Measurements from ENCODE around the gene CLCN3.

The CLCN3 gene

GRCh38 chr4:169593050-169593560 lies 27.3 kb upstream of the CLCN3 start:
- Histone ChIP-seq H3K9me3 (ENCODE audit: insufficient read depth, low read length) (no peaks in the 10 kb centered on the region), H3K27me3 (ENCODE audit: insufficient read depth, insufficient read length) (no peaks in the 10 kb centered on the region), H3K4me1 (ENCODE audit: insufficient read depth, insufficient read length) (no peaks in the 10 kb centered on the region), H3K4me3 (ENCODE audit: insufficient read length, low read depth) (no peak overlapping the region), H3K36me3 (ENCODE audit: insufficient read depth, insufficient read length, low read length) (peaks cover 14% of the 10 kb centered on the region), H3K9ac (ENCODE audit: insufficient read length, low read depth) (no peak overlapping the region)
- DNase-seq (ENCODE audit: low read depth, low spot score), result no peak
- no peak for TF ChIP-seq YY1 (IDR thresholded peaks at IDR 0.05; ENCODE audit: insufficient read depth, insufficient read length)
- no peak for TF ChIP-seq ZNF274 (IDR thresholded peaks at IDR 0.05; ENCODE audit: low read depth, low read length)
- TF ChIP-seq SUZ12 (IDR thresholded peaks at IDR 0.05; ENCODE audit: extremely low read depth, insufficient read depth, insufficient read length), result no peak

GRCh38 chr4:169594560-169595195 lies 25.7 kb upstream of the CLCN3 start:
- H3K36me3 ChIP-seq (ENCODE audit: insufficient read depth, insufficient read length, low read length), result peaks cover 11% of the 10 kb centered on the region
- no peaks in the 10 kb centered on the region for H3K9me3 ChIP-seq (ENCODE audit: insufficient read depth, low read length)
- H3K4me1 ChIP-seq (ENCODE audit: insufficient read depth, insufficient read length), result no peaks in the 10 kb centered on the region
- no peak for TF ChIP-seq YY1 (IDR thresholded peaks at IDR 0.05; ENCODE audit: insufficient read depth, insufficient read length)
- no peak for TF ChIP-seq ZNF274 (IDR thresholded peaks at IDR 0.05; ENCODE audit: low read depth, low read length)
- H3K4me3 ChIP-seq (ENCODE audit: insufficient read length, low read depth), result no peak overlapping the region
- no peak for DNase-seq (ENCODE audit: low read depth, low spot score)
- no peaks in the 10 kb centered on the region for H3K27me3 ChIP-seq (ENCODE audit: insufficient read depth, insufficient read length)
- H3K9ac ChIP-seq (ENCODE audit: insufficient read length, low read depth), result no peak overlapping the region

- Histone ChIP-seq H3K9me3 (ENCODE audit: insufficient read depth, low read length) (no peaks in the 10 kb centered on the region), H3K4me1 (ENCODE audit: insufficient read depth, insufficient read length) (no peaks in the 10 kb centered on the region), H3K36me3 (ENCODE audit: insufficient read depth, insufficient read length, low read length) (peaks cover 14% of the 10 kb centered on the region), H3K9ac (ENCODE audit: insufficient read length, low read depth) (no peak overlapping the region), H3K27me3 (ENCODE audit: insufficient read depth, insufficient read length) (no peaks in the 10 kb centered on the region), H3K4me3 (ENCODE audit: insufficient read length, low read depth) (no peak overlapping the region)
- no peak for DNase-seq (ENCODE audit: low read depth, low spot score)
- no peak for TF ChIP-seq SUZ12 (IDR thresholded peaks at IDR 0.05; ENCODE audit: extremely low read depth, insufficient read depth, insufficient read length)
Measured at GRCh38 chr4:169601016-169601771, 19.2 kb upstream of the CLCN3 start.

- peaks cover 14% of the 10 kb centered on the region for H3K36me3 ChIP-seq (ENCODE audit: insufficient read depth, insufficient read length, low read length)
- H3K4me1 ChIP-seq (ENCODE audit: insufficient read depth, insufficient read length), result no peaks in the 10 kb centered on the region
- H3K4me3 ChIP-seq (ENCODE audit: insufficient read length, low read depth), result no peak overlapping the region
- H3K27me3 ChIP-seq (ENCODE audit: insufficient read depth, insufficient read length), result no peaks in the 10 kb centered on the region
- H3K9me3 ChIP-seq (ENCODE audit: insufficient read depth, low read length), result no peaks in the 10 kb centered on the region
- TF ChIP-seq YY1 (IDR thresholded peaks at IDR 0.05; ENCODE audit: insufficient read depth, insufficient read length) (no peak), SUZ12 (IDR thresholded peaks at IDR 0.05; ENCODE audit: extremely low read depth, insufficient read depth, insufficient read length) (no peak), ZNF274 (IDR thresholded peaks at IDR 0.05; ENCODE audit: low read depth, low read length) (no peak)
- H3K9ac ChIP-seq (ENCODE audit: insufficient read length, low read depth), result no peak overlapping the region
- no peak for DNase-seq (ENCODE audit: low read depth, low spot score)
Measured at GRCh38 chr4:169603312-169603711, 17.1 kb upstream of the CLCN3 start.

GRCh38 chr4:169604131-169604900 lies 16.1 kb upstream of the CLCN3 start:
- no peaks in the 10 kb centered on the region for H3K4me1 ChIP-seq (ENCODE audit: insufficient read depth, insufficient read length)
- H3K27me3 ChIP-seq (ENCODE audit: insufficient read depth, insufficient read length), result no peaks in the 10 kb centered on the region
- H3K4me3 ChIP-seq (ENCODE audit: insufficient read length, low read depth), result no peak overlapping the region
- no peak overlapping the region for H3K9ac ChIP-seq (ENCODE audit: insufficient read length, low read depth)
- H3K9me3 ChIP-seq (ENCODE audit: insufficient read depth, low read length), result no peaks in the 10 kb centered on the region
- TF ChIP-seq YY1 (IDR thresholded peaks at IDR 0.05; ENCODE audit: insufficient read depth, insufficient read length), result no peak
- TF ChIP-seq SUZ12 (IDR thresholded peaks at IDR 0.05; ENCODE audit: extremely low read depth, insufficient read depth, insufficient read length), result no peak
- TF ChIP-seq ZNF274 (IDR thresholded peaks at IDR 0.05; ENCODE audit: low read depth, low read length), result no peak
- H3K36me3 ChIP-seq (ENCODE audit: insufficient read depth, insufficient read length, low read length), result peaks cover 14% of the 10 kb centered on the region
- DNase-seq (ENCODE audit: low read depth, low spot score), result no peak

GRCh38 chr4:169604903-169605331 lies 15.5 kb upstream of the CLCN3 start:
- no peak overlapping the region for H3K9ac ChIP-seq (ENCODE audit: insufficient read length, low read depth)
- no peaks in the 10 kb centered on the region for H3K4me1 ChIP-seq (ENCODE audit: insufficient read depth, insufficient read length)
- TF ChIP-seq SUZ12 (IDR thresholded peaks at IDR 0.05; ENCODE audit: extremely low read depth, insufficient read depth, insufficient read length) (no peak), YY1 (IDR thresholded peaks at IDR 0.05; ENCODE audit: insufficient read depth, insufficient read length) (no peak), ZNF274 (IDR thresholded peaks at IDR 0.05; ENCODE audit: low read depth, low read length) (no peak)
- H3K36me3 ChIP-seq (ENCODE audit: insufficient read depth, insufficient read length, low read length), result peaks cover 14% of the 10 kb centered on the region
- H3K27me3 ChIP-seq (ENCODE audit: insufficient read depth, insufficient read length), result no peaks in the 10 kb centered on the region
- no peak overlapping the region for H3K4me3 ChIP-seq (ENCODE audit: insufficient read length, low read depth)
- no peaks in the 10 kb centered on the region for H3K9me3 ChIP-seq (ENCODE audit: insufficient read depth, low read length)
- DNase-seq (ENCODE audit: low read depth, low spot score), result no peak

GRCh38 chr4:169611157-169611556 lies 9.2 kb upstream of the CLCN3 start:
- no peak for DNase-seq (ENCODE audit: low read depth, low spot score)
- H3K36me3 ChIP-seq (ENCODE audit: insufficient read depth, insufficient read length, low read length), result no peaks in the 10 kb centered on the region
- H3K9ac ChIP-seq (ENCODE audit: insufficient read length, low read depth), result peak overlapping the region; percentile 50
- H3K4me1 ChIP-seq (ENCODE audit: insufficient read depth, insufficient read length), result no peaks in the 10 kb centered on the region
- TF ChIP-seq ZNF274 (IDR thresholded peaks at IDR 0.05; ENCODE audit: low read depth, low read length), result no peak
- TF ChIP-seq YY1 (IDR thresholded peaks at IDR 0.05; ENCODE audit: insufficient read depth, insufficient read length), result no peak
- no peak for TF ChIP-seq SUZ12 (IDR thresholded peaks at IDR 0.05; ENCODE audit: extremely low read depth, insufficient read depth, insufficient read length)
- no peaks in the 10 kb centered on the region for H3K27me3 ChIP-seq (ENCODE audit: insufficient read depth, insufficient read length)
- no peaks in the 10 kb centered on the region for H3K9me3 ChIP-seq (ENCODE audit: insufficient read depth, low read length)
- no peak overlapping the region for H3K4me3 ChIP-seq (ENCODE audit: insufficient read length, low read depth)
